ENCODE data around the gene HOXA9. TPM values are rescaled to one million over a fixed set of nuclear protein-coding genes. Genes with fewer than 3 reads are reported as not detected.

Gene HOXA9
- total and polyA plus RNA-seq, 2 of the 4 experiments (the other 2 are of a cell fraction) = 0.18 to 0.32 TPM

GRCh38 chr7:27128776-27129728, 36.3 kb downstream of the HOXA9 start:
- H4K8ac ChIP-seq (ENCODE audit: low read depth in 2 of 2, low read length in 2 of 2) = peak overlapping the region; percentile 45; a peak in 2 of 4 replicates
- in situ Hi-C loops (cut with MboI; ENCODE audit: low sequenced_read_pairs) (no loop called here), dilution Hi-C loops (cut with HindIII; ENCODE audit: low sequenced_read_pairs, unreplicated experiment) (no loop called here), intact Hi-C loops (cut with micrococcal nuclease) (loop anchor here (2.0 kb wide), 1 partner anchor 32 kb away; no protein-coding TSS in a partner anchor)
- peak overlapping the region; percentile 24 for H2AFZ ChIP-seq (replicated peaks; ENCODE audit: low read length, poor library complexity)
- no peak overlapping the region for H2BK5ac ChIP-seq (ENCODE audit: low read depth, low read length, poor library complexity, severe bottlenecking)
- 13% methylated on average over 5 of the region's 28 CpGs; no CpG with 5 or more reads in 1 of the 2 experiments for WGBS, 2 experiments (ENCODE audit: extremely low coverage in 2 of 2, insufficient read length in 1 of 2)
- TF ChIP-seq MXI1 (IDR thresholded peaks at IDR 0.05; ENCODE audit: borderline replicate concordance, low read depth, low read length) = no peak
- no peak for TF ChIP-seq MAZ (IDR thresholded peaks at IDR 0.05; ENCODE audit: borderline replicate concordance, low read depth, low read length)
- TF ChIP-seq MAFK (IDR thresholded peaks at IDR 0.05; ENCODE audit: low read depth, low read length) = no peak
- no peak for TF ChIP-seq SMC3 (IDR thresholded peaks at IDR 0.05; ENCODE audit: low read depth, low read length)
- TF ChIP-seq RCOR1 (IDR thresholded peaks at IDR 0.05; ENCODE audit: insufficient replicate concordance, low read length) = no peak
- TF ChIP-seq CTCF (conservative IDR thresholded peaks at IDR 0.05; ENCODE audit: low read depth, low read length) = no peak
- TF ChIP-seq NFE2L2 (IDR thresholded peaks at IDR 0.05; ENCODE audit: low read depth, low read length) = no peak
- TF ChIP-seq CHD1 (IDR thresholded peaks at IDR 0.05; ENCODE audit: low read depth, low read length) = no peak
- TF ChIP-seq RFX5 (IDR thresholded peaks at IDR 0.05; ENCODE audit: low read depth, low read length) = no peak
- no TSS peak for BruUV-seq (replicated peaks)
- H3K4ac ChIP-seq (ENCODE audit: low read depth, low read length) = peak overlapping the region; percentile 49
- no peak for ATAC-seq (ENCODE audit: low read depth)
- peak overlapping the region; percentile 33; the same call in 2 of the 3 replicates for H2BK15ac ChIP-seq (ENCODE audit: low read depth, low read length)
- peak overlapping the region; percentile 48 for H4K91ac ChIP-seq (ENCODE audit: insufficient read depth, low read depth, low read length)
- peak overlapping the region; percentile 58 for H2BK120ac ChIP-seq (ENCODE audit: low read depth, low read length)
- no peaks in the 10 kb centered on the region for H3K27me3 ChIP-seq (ENCODE audit: control insufficient read depth, insufficient read depth, low read length)
- H3K36me3 ChIP-seq (ENCODE audit: control insufficient read depth, insufficient read depth, low read length) = peaks cover 3% of the 10 kb centered on the region; the same call in 1 of the 2 replicates
- 0 out of 2 replicates have a peak overlapping the region, but pooled peaks have one; percentile 22 for H3K56ac ChIP-seq (ENCODE audit: extremely low read depth, insufficient read depth, low read length)
- no peak overlapping the region; the same call in 1 of the 2 replicates for H2AK5ac ChIP-seq (ENCODE audit: low read depth, low read length)
- DNase-seq = no peak
- H4K5ac ChIP-seq (ENCODE audit: low read depth, low read length) = peak overlapping the region; percentile 27
- H3K79me1 ChIP-seq (ENCODE audit: low read depth in 1 of 2, low read length in 2 of 2) = peaks cover 29 to 50% of the 10 kb centered on the region in 2 experiments
- peak overlapping the region; percentile 94 for H3K23ac ChIP-seq (ENCODE audit: low read depth, low read length)
- H4K20me1 ChIP-seq (ENCODE audit: insufficient read depth, low read length) = no peaks in the 10 kb centered on the region
- POLR2A ChIA-PET (ENCODE audit: unreplicated experiment) = no interaction called here
- peak overlapping the region; percentile 84 for H3K4me2 ChIP-seq (ENCODE audit: low read depth, low read length)
- H2AK9ac ChIP-seq (replicated peaks; ENCODE audit: low read depth, low read length, poor library complexity) = no peak overlapping the region
- H3K14ac ChIP-seq (replicated peaks; ENCODE audit: low read depth, low read length) = peak overlapping the region; percentile 52; the same call in 1 of the 2 replicates
- peaks cover 29% of the 10 kb centered on the region for H3K4me1 ChIP-seq (ENCODE audit: control insufficient read depth, insufficient read depth, low read length)
- H3K9ac ChIP-seq (ENCODE audit: low read depth, low read length) = peak overlapping the region; percentile 37
- H3K18ac ChIP-seq (ENCODE audit: low read depth, low read length) = peak overlapping the region; percentile 32
- H3K27ac ChIP-seq (ENCODE audit: insufficient read depth, low read length) = peak overlapping the region; percentile 41
- peaks cover 15% of the 10 kb centered on the region for H3K9me1 ChIP-seq (ENCODE audit: insufficient read depth, low read length)
- CTCF ChIA-PET = interaction anchor here (1.0 kb wide), 1 partner anchor 18 kb away, joined by 4 read pairs; no protein-coding TSS in a partner anchor
- H3K4me3 ChIP-seq (ENCODE audit: insufficient read depth, low read depth, low read length) = peak overlapping the region; percentile 76
- H2BK20ac ChIP-seq (ENCODE audit: low read depth, low read length) = 0 out of 2 replicates have a peak overlapping the region, but pooled peaks have one; percentile 21
- no peaks in the 10 kb centered on the region for H3K9me3 ChIP-seq (ENCODE audit: control insufficient read depth, insufficient read depth, low read length)

Measured in IMR-90 (cell line).